DND-41 (cell line): ENCODE data around the gene ACAA1.

Source experiments
- CTCF ChIP-seq: IDR thresholded peaks from 2 replicates; pipeline ENCODE4 v1.5.1; 2012; ENCODE audit warnings: borderline replicate concordance, low read length, moderate library complexity, mild to moderate bottlenecking; ENCODE audit not compliant: poor library complexity, severe bottlenecking; ENCODE audit errors: extremely low read depth
- EZH2 ChIP-seq: IDR thresholded peaks from 3 replicates; pipeline ENCODE4 v1.6.1; 2012; ENCODE audit warnings: borderline replicate concordance, low read depth, mild to moderate bottlenecking, moderate library complexity, low read length, inconsistent platforms; ENCODE audit not compliant: severe bottlenecking

GRCh38 chr3:38122712-38123290 lies 14.1 kb downstream of the ACAA1 start:
- no peak for TF ChIP-seq CTCF
- TF ChIP-seq EZH2, result no peak
